Measurements from ENCODE around the gene KLHL6.

- TF ChIP-seq SP2 (IDR thresholded peaks at IDR 0.05; ENCODE audit: low read length) (no peak), CBX8 (IDR thresholded peaks at IDR 0.05; ENCODE audit: borderline replicate concordance, low read depth, low read length) (no peak), ASH2L (IDR thresholded peaks at IDR 0.05; ENCODE audit: low read length) (no peak), NANOG (IDR thresholded peaks at IDR 0.05; ENCODE audit: insufficient read depth, low read depth, low read length, poor library complexity, severe bottlenecking) (no peak)
- TF ChIP-seq, protein P1, sequence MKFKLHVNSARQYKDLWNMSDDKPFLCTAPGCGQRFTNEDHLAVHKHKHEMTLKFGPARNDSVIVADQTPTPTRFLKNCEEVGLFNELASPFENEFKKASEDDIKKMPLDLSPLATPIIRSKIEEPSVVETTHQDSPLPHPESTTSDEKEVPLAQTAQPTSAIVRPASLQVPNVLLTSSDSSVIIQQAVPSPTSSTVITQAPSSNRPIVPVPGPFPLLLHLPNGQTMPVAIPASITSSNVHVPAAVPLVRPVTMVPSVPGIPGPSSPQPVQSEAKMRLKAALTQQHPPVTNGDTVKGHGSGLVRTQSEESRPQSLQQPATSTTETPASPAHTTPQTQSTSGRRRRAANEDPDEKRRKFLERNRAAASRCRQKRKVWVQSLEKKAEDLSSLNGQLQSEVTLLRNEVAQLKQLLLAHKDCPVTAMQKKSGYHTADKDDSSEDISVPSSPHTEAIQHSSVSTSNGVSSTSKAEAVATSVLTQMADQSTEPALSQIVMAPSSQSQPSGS (IDR thresholded peaks at IDR 0.05; ENCODE audit: low read length), result no peak
- TF ChIP-seq, protein P2, sequence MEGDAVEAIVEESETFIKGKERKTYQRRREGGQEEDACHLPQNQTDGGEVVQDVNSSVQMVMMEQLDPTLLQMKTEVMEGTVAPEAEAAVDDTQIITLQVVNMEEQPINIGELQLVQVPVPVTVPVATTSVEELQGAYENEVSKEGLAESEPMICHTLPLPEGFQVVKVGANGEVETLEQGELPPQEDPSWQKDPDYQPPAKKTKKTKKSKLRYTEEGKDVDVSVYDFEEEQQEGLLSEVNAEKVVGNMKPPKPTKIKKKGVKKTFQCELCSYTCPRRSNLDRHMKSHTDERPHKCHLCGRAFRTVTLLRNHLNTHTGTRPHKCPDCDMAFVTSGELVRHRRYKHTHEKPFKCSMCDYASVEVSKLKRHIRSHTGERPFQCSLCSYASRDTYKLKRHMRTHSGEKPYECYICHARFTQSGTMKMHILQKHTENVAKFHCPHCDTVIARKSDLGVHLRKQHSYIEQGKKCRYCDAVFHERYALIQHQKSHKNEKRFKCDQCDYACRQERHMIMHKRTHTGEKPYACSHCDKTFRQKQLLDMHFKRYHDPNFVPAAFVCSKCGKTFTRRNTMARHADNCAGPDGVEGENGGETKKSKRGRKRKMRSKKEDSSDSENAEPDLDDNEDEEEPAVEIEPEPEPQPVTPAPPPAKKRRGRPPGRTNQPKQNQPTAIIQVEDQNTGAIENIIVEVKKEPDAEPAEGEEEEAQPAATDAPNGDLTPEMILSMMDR (IDR thresholded peaks at IDR 0.05; ENCODE audit: control extremely low read depth in 1 of 3, insufficient read depth in 1 of 3, low read depth in 1 of 3, low read length in 3 of 3), result no peak
Measured at GRCh38 chr3:183490211-183490601, 65.3 kb downstream of the KLHL6 start.
